A673 (cell line): ENCODE results near the gene CKM. TPM values are rescaled to one million over a fixed set of nuclear protein-coding genes. Genes with fewer than 3 reads are reported as not detected.

Experiments used
- BruUV-seq: library from RNA; stranded (reverse); fragments of 400-500 nt; replicated peaks from 2 replicates; lab custom pipeline; 2021; lab: Mats Ljungman, UMichigan
- CTCF ChIA-PET: fragments of 300-600 bp; sonication (Branson Sonifier 250); formaldehyde crosslinking; loops from one replicate; lab custom pipeline; 2022; ENCODE audit warnings: antibody characterized with exemption; lab: Charles Lee
- POLR2A ChIA-PET: fragments of 300-600 bp; sonication (Branson Sonifier 250); formaldehyde crosslinking; loops from one replicate; lab custom pipeline; 2022; ENCODE audit warnings: antibody characterized with exemption; ENCODE audit not compliant: low non-redundant PET; lab: Charles Lee
- DNase-seq: peaks from one replicate; pipeline ENCODE4 v3.0.0-alpha.2; 2015; ENCODE audit warnings: low spot score
- H3K27ac ChIP-seq: fragments of 200-600 bp; sonication (generic); 2 replicates; pipeline ENCODE4 v1.5.1; 2016; ENCODE audit warnings: mixed run types, low read depth, mild to moderate bottlenecking, mixed read lengths, antibody characterized with exemption, low read length; ENCODE audit not compliant: poor library complexity, severe bottlenecking
- H3K27me3 ChIP-seq: fragments of 200-600 bp; sonication (generic); replicated peaks from 2 replicates; pipeline ENCODE4 v1.6.1; 2017; ENCODE audit warnings: mixed run types, low read depth, mild to moderate bottlenecking, mixed read lengths, antibody characterized with exemption, low read length; ENCODE audit not compliant: insufficient read depth, poor library complexity
- H3K36me3 ChIP-seq: fragments of 200-600 bp; sonication (generic); 2 replicates; pipeline ENCODE4 v1.6.1; 2016; ENCODE audit warnings: mixed run types, mild to moderate bottlenecking, mixed read lengths, antibody characterized with exemption, low read length; ENCODE audit not compliant: insufficient read depth, poor library complexity, severe bottlenecking
- H3K4me1 ChIP-seq: fragments of 200-600 bp; sonication (generic); 2 replicates; pipeline ENCODE4 v1.6.1; 2017; ENCODE audit warnings: mixed run types, mild to moderate bottlenecking, mixed read lengths, antibody characterized with exemption, low read length; ENCODE audit not compliant: insufficient read depth, poor library complexity, severe bottlenecking
- H3K4me3 ChIP-seq: fragments of 200-600 bp; sonication (generic); 2 replicates; pipeline ENCODE4 v1.5.1; 2016; ENCODE audit warnings: low read depth, mixed run types, mild to moderate bottlenecking, mixed read lengths, low read length; ENCODE audit not compliant: poor library complexity, severe bottlenecking
- H3K9me3 ChIP-seq: fragments of 200-600 bp; sonication (generic); 2 replicates; pipeline ENCODE4 v1.6.1; 2016; ENCODE audit warnings: mixed run types, low read depth, mild to moderate bottlenecking, mixed read lengths, antibody characterized with exemption, low read length; ENCODE audit not compliant: poor library complexity, severe bottlenecking
- EZH2 ChIP-seq: fragments of 200-600 bp; sonication (generic); IDR thresholded peaks from 2 replicates; pipeline ENCODE4 v1.6.1; 2017; ENCODE audit warnings: borderline replicate concordance, low read depth, mild to moderate bottlenecking, mixed read lengths, antibody characterized with exemption, low read length; ENCODE audit not compliant: poor library complexity, severe bottlenecking
- intact Hi-C: fragments of 100-400 bp; cut with micrococcal nuclease; formaldehyde crosslinking; loops from one replicate; pipeline ENCODE4 v1.10.0; 2022; ENCODE audit not compliant: unreplicated experiment
- total RNA-seq: library from RNA; stranded (reverse); gene quantifications from 2 replicates; pipeline ENCODE4 v1.2.3, GENCODE V29; 2021
- TF ChIP-seq, protein P1 (sequence below): fragments of 300-800, 200-600 bp; sonication (generic); conservative IDR thresholded peaks from 2 replicates; pipeline ENCODE4 v1.5.1; 2017; ENCODE audit warnings: low read depth, mild to moderate bottlenecking, antibody characterized with exemption, low read length, moderate library complexity, mixed read lengths

CKM gene
- total RNA-seq, 1 experiment from 2014 or later, result not detected

DNA sequence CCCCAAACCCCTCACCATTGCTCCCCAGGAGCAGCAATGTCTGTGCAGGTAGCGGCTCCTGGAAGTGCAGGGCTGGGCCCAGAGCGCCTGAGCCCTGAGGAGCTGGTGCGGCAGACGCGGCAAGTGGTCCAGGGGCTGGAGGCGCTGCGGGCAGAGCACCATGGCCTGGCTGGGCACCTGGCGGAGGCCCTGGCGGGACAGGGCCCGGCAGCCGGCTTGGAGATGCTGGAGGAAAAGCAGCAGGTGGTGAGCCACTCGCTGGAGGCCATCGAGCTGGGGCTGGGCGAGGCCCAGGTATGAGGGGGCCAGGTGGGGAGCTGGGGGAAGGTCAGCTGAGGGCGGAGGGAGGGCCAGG is 22.8 kb upstream of the CKM start:
- Histone ChIP-seq H3K4me1 (peaks cover 1% of the 10 kb centered on the region), H3K4me3 (no peak overlapping the region), H3K9me3 (no peaks in the 10 kb centered on the region), H3K36me3 (no peaks in the 10 kb centered on the region), H3K27me3 (no peaks in the 10 kb centered on the region), H3K27ac (no peak overlapping the region)
- DNase-seq, result no peak
- ChIA-PET CTCF (no interaction called here), POLR2A (no interaction called here)
- BruUV-seq, result no TSS peak
- TF ChIP-seq, protein P1, sequence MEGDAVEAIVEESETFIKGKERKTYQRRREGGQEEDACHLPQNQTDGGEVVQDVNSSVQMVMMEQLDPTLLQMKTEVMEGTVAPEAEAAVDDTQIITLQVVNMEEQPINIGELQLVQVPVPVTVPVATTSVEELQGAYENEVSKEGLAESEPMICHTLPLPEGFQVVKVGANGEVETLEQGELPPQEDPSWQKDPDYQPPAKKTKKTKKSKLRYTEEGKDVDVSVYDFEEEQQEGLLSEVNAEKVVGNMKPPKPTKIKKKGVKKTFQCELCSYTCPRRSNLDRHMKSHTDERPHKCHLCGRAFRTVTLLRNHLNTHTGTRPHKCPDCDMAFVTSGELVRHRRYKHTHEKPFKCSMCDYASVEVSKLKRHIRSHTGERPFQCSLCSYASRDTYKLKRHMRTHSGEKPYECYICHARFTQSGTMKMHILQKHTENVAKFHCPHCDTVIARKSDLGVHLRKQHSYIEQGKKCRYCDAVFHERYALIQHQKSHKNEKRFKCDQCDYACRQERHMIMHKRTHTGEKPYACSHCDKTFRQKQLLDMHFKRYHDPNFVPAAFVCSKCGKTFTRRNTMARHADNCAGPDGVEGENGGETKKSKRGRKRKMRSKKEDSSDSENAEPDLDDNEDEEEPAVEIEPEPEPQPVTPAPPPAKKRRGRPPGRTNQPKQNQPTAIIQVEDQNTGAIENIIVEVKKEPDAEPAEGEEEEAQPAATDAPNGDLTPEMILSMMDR, result no peak
- TF ChIP-seq EZH2, result no peak
- intact Hi-C loops, result no loop called here

DNA sequence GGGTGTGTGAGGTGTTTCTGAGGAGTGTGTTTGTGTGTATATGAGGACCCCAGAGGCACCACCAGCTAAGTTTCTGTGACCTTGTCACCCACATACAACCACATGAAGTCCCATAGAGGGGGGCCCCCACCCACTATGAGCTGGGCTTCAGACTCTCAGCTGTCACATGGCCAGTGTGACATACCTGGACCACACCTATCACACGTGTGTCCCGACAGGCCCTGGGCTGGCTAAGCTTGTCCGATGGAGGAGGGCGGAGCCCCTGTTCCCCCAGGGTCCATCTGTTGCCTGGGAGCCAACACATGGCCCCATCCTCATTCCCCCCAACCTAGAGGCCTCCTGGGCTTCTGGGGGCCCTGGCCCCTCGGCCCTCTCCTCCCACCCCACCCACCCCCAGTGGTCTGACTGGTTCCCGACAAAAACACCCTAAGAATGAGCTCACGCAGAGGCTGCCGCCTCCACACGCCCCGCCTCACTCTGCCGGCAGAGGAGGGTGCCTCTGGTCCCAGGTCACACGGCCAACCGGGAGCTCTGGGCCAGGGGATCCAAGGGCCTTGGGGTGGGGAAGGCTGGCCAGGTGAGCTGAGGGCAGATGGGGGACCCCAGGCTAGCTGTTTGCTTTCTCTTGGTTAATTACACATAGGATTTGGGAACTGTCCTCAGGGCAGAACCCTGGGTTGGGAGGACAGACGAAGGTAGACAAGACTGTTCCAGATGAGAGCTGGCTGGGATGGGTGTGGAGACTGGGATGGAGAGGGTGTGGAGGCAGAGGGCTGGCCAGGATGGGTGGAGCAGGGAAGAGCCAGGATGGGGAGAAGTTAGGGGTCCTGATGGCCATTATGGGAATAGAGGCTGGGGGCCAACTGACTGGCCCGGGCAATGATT is 22.2 kb upstream of the CKM start:
- TF ChIP-seq EZH2, result no peak
- TF ChIP-seq, protein P1, result no peak
- ChIA-PET POLR2A (no interaction called here), CTCF (no interaction called here)
- H3K36me3 ChIP-seq, result no peaks in the 10 kb centered on the region
- no peak overlapping the region for H3K4me3 ChIP-seq
- DNase-seq, result no peak
- no peak overlapping the region for H3K27ac ChIP-seq
- BruUV-seq, result no TSS peak
- intact Hi-C loops, result no loop called here
- peaks cover 5% of the 10 kb centered on the region for H3K4me1 ChIP-seq
- no peaks in the 10 kb centered on the region for H3K27me3 ChIP-seq
- H3K9me3 ChIP-seq, result no peaks in the 10 kb centered on the region

DNA sequence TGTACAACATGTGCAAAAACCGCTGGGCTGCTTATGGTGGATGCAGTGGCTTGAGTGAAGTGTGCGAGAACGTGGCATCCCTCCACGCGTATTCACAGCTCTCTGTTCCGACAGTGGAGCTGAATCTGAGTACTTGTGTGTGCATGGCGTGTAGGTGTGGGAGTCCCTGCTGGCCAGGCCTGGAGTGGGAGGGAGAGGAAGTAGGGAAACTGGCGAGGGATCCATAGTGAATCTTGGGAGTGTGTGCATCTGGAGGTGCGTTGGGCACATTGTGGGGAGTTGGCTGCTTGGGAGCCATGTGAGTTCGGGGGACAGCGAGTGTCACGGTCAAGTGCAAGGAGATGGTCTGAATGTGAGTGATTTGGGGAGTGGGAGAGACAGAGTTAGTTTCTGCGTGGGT is 20.2 kb upstream of the CKM start:
- H3K4me1 ChIP-seq, result peaks cover 5% of the 10 kb centered on the region
- H3K27me3 ChIP-seq, result no peaks in the 10 kb centered on the region
- no peaks in the 10 kb centered on the region for H3K36me3 ChIP-seq
- POLR2A ChIA-PET, result no interaction called here
- no peak overlapping the region for H3K4me3 ChIP-seq
- DNase-seq, result no peak
- no peak for TF ChIP-seq EZH2
- TF ChIP-seq, protein P1, result no peak
- H3K27ac ChIP-seq, result no peak overlapping the region
- intact Hi-C loops, result no loop called here
- H3K9me3 ChIP-seq, result no peaks in the 10 kb centered on the region
- BruUV-seq, result no TSS peak
- CTCF ChIA-PET, result no interaction called here
